ENCODE measurements around the gene INSC.

The INSC gene

DNA sequence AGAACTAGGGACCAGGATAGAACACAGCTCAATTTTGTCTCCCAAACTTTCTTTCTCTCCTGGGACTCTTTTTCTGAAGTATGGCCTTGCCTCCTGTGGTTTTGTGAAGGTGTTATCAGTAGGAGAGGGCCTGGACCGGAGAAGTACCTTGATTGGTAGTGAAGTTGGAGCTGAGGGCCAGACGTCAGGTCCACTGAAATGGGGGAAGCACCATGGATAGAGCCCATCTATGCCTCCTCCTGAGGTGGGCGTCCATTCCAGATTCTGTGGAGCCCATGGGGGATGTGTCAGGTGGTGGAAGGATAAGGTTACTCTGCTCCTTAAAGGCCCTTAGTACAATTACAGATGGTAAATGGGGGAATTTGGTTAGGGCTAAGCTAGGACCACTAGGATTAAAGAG is 109.7 kb downstream of the INSC start:
- DNase-seq, result no peak

DNA sequence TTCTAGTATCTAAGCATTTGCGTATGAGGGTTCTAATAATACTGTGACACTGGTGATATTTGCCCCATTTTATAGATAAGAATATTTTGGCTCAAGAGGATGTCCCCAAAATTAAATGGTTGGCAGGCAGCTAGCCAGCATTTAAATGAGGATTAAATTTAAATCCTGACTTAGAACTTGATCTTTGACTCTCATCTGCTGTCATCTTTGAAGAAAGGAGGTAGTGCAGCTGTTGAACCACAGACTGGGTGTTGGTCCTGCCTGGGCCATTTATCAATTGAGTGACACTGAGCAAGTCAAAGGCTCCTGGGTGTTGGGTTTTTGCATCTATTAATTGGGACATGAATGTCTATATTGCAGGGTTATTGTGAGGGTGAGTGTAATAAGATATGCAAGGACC is 112.3 kb downstream of the INSC start:
- no peak for DNase-seq

DNA sequence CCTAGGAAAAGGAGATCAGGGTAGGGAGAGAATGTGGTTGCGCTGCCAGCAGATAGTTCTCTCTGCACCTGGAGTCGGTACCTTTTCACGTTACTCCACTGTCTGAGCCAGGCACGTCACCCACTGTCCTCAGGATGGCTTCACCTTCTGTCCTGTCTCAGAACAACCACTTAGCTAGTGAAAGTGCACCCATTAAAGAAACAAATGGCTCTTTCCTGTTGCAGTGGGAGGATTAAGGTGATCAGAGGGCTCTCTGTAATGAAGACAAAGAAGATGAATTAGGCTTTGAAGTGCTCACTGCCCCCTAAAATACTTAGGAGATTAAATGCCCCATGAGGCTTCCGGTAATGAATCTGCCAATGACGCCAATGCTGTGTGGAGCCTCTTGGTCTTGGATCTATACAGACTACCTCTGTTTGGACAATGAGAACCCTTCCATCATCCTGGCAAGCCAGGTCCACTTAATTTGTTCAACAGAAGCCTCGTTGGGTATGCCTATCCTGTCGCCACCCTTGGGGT is 113.7 kb downstream of the INSC start:
- no peak for DNase-seq

DNA sequence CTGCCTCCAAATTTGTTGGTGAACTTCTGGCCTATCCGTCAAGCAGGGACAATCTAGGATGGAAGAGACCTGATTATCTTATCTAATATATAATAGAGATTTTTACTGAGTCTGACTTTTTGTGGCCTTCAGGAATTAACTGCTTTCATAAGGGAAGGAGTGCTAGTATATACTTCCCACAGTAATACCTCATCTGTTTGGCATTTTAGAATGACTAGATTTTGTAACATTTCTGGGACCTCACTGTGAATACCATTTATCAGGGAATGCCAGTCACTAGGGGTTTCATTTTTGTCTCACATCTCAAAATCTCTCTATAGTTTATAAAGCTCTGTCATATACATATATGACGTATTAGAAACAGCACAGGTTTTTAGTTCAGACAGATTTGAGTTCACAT is 114.3 kb downstream of the INSC start:
- no peak for DNase-seq

DNA sequence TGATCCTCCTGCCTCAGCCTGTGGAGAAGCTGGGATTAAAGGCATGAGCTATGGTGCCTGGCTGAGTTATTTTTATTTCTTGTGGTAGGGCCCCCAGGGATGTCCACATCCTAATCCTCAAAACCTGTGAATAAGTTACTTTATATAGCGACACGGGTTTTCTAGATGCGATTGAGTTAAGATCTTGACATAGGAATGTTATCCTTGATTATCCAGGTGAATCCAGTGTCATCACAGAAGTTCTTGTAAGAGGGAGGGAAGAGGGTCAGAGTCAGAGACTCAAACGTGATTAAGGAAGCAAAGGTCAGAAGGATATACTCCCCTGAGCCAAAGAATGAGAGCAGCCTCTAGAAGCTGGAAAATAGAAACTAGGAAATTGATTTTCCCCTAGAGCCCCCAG is 117.8 kb downstream of the INSC start:
- no peak for DNase-seq

DNA sequence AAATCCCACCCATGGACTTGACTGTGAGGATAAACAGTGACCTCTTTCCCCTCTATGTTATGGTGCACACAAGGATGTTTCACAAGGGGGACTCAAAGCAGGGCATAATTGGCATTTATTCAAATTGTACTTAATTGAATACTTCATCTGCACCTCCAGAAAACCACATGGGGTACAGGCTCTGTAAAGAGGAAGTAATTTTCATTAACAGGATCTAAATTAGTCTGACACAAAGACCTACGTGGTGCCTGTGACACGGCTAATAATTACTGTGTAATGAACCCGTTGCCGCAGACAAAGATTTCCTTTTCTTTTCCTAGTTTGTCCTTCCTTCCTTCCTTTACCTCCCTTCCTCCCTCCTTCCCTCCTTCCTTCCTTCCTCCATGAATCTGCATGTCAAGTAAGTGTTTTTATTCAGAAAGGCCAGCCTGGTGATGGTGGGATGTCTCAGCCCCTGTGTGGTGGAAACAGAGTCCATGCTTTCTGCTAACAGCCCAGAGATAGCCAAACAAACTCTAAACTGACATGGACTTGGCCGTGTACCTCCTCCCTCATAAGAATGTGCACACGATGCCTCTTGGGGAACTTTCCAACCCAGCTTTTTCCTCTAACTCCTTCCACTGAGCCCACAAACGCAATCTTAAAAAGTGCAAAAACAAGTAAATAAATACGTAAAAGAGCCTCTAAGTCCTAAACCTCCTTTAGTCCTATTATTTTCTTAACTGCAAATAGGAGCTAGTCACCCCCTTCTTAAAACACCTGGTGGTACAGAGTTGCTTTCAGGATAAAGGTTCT is 118.8 kb downstream of the INSC start:
- DNase-seq, result no peak

DNA sequence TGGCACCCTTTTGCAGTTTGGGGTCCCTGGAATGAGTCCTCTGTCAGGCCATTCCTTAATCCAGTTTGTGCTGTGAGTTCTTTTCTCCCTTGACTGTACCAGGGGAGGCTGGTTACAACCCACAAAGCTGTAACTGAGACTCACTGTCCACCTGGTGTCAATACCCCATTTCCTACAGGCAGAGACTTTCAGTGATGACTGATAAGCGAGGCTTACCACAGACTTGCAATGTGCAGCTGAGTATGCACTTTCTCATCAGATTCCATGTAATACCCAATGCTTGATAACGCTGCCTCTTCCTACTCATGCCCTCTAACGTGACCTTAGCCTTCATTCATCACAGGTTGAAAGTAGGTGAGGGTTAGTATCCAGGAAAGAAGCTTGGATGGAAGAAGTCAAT is 120.1 kb downstream of the INSC start:
- no peak for DNase-seq

DNA sequence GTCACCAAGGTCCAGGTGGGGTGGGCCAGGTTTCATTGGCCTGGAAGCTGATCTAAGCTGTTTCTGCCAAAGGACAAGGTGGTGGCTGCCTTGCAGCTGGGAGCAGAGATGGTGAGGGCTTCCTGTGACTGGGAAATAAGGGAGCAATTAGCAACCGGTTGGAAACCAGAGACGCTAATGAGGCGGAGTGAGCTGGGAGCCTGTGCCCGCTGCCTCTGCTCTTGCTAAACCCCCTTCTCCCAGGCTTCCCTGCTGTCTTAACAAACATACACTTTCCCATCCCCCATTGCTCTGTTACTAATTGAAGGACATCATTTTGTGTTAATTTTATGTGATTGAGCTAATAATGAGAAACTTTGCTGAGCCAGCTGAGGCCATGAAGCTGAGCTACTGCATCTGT is 121.8 kb downstream of the INSC start:
- DNase-seq, result no peak

DNA sequence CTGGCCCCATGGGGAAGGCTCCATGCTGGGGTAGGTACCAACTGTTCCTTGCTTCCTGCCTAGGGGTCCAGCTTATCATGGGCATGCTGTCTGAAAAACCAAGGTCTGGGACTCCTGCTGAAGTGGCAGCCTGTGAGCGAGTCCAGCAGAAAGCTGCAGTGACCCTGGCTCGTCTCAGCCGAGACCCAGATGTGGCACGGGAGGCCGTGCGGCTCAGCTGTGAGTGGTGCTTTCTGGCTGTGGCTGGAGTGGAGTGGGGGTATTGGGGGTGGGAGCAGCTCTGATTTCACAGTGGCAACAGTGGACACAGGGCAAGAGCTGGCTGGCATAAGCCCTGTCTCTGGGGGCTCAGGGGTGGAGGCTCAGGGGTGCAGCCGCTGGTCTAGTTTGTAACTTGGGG is 124.1 kb downstream of the INSC start:
- DNase-seq, result no peak

DNA sequence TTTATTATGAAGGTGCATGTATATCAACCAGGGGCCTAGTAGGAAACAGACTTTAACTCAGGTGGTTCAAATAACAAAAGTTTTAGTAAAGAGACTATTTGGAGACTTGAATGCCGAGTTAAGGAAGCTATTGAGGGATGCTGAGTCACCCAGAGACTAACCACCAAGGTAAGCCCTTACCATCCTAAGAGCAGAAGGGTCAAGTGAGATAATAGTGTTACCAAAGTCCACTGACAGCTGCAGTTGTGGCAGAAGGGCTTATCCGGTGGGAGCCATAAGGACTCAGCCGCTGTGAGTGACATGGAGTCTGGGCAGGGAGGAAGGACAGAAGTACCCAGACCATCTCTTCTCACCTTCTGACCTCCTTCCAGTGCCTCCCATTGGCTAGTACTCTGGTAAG is 134.0 kb downstream of the INSC start:
- DNase-seq, result no peak

DNA sequence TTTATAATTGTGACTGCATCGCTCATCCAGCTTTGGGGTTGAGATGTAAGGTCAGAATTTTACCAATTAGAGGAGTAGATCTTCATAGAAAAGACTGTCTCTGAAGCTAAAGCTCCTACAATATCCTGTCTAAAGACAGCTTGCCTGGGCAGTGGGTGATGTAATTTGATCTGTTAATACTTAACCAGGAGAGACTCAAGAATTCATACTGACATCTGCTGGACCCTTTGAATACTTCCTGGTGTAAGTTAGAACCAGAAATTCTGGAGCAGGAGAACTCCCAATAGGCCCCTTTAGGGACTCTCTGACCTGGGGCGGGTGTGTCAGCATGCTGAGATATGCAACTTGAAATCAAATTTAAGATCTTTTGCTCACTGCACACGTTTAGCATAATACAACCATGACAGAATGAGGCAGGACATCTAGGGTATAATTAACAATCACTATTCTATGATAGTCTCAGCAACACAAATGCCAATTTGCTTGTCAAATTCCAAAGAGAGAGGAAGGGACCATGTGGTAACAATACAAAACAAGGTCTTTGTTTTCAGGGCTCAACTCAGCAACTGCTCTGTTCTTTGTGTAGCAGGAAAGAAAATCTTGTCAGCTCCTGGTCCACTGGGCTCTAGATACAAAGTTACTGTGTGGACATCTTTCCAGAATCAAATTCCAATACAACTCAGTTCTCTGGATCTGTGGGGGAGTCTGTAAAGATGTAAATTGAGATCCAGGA is 143.9 kb downstream of the INSC start:
- DNase-seq, result no peak

DNA sequence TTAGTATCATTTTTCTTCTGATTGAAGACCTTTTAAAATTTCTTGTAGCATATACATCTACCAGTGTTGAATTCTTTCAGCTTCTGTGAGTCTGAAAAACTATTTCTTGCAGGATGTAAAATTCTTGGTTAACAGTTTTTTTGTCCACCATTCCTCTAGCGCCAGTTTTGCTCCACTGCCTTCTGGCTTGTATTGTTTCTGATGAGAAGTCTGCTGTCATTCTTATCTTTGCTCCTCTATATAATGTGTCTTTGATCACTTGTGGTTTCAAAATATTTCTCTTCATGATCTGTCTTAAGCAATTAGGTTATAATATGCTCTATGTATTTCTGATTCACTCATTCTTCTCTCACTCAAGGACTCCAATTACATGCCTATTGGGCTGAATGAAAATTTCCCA is 152.3 kb downstream of the INSC start:
- DNase-seq, result no peak

DNA sequence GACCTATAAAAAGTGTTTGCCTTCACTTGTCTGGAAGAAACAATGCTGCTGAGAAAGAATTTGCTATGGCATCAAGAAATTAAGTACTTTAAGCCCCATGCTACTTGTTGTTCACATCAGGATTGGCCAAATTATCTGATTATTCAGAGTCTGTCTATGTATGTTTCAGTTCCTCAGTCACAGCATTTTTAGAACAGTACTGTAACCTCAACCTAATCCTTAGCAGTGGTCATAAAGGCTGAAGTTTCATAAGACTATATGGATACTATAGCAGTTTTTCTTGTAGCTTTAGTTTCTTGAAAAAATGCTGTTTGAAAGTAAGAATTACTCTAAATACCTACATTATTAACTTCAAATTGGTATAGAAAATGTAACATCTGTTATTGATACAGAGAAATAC is 153.9 kb downstream of the INSC start:
- DNase-seq, result no peak

DNA sequence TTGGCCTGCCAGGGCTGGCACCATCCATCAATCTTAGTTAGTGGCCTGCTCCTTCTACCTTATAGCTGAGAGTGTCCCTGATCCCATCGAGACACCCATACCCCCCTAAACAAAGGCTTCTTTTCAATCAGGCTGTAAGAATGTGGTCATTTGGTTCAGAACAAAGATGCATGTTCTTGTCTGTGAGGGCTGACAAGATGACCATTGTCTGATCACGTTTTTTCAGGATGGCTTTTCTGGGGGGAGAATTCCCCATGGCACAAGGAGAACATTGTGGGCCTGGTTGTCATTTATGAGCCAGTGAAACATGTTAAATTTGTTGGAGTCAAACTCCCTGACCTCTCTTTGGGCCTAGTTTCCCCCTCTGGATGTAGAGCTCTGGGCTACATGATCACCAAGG is 160.4 kb downstream of the INSC start:
- no peak for DNase-seq

DNA sequence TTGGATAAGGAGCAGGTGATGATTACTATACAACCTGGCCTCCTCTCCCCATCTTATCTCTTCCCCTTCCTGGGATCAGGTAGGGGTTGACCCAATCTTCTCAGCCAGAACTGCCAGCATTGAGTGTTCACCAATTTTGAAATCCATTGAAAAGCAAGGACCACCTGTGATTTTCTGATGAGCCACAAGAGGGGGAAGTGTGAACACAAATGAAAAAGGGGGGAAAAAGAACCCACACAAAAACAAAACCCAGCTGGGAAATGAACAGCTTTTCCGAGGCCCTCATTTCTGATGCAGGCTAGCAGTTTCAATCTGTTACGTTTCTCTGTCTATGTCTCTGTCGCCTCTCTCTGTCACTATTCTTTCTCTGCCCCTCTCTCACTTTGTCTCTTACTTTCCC is 161.9 kb downstream of the INSC start:
- DNase-seq, result no peak

DNA sequence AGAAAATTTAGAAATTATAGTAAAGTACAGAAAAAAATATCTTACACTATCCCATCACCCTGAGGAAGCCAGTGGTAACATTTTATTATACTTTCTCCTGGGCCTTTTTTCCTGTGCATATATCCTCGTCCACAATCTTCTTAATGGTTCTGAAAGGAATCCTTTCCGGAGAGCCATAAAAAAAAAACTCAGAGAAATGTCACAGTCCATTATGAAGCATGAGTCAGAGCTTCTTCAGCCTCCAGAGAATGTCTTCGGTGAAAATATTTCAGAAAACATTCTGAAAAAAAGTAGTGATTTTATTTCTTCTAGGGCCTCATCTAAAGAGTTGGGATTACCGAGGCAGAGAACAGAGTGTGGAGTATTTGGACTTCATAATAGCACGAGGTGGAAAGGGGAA is 163.4 kb downstream of the INSC start:
- no peak for DNase-seq

DNA sequence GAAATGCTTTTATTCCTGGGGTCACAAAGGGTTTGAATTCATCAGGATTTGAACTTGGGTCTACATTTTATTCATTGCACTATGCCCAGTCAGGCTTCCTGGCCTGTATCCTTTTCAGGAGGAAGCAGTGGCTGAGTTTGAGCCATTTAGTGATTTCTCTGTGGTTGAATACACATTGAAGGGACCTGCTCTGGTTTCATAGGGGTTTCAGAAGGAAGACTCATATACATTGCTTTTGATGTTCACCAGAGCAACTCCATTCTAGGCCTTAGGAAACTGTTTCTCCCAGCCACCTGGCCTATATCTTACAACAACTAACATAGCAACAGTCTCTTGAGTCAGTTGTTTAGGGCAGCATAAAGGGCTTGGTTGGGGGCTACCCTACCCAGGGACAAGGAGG is 165.7 kb downstream of the INSC start:
- DNase-seq, result no peak

DNA sequence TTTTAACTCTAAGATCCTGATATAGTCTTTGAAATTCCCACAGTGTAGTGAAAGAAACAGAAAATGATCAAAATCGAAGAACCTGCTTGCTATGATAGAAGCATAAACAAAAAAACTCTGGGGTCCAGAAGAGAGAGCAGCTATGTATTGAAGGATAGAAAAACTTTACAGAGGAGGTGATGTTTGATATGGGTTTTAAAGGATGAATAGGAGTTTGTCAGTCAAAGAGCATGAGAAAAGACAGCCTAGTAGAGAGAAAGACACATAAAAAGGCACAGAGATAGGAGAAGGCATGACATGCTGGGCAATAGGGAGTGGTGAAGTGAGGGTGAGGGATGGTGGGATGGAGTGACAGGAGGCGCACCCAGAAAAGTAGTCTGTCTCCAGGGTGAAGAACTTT is 168.0 kb downstream of the INSC start:
- no peak for DNase-seq

DNA sequence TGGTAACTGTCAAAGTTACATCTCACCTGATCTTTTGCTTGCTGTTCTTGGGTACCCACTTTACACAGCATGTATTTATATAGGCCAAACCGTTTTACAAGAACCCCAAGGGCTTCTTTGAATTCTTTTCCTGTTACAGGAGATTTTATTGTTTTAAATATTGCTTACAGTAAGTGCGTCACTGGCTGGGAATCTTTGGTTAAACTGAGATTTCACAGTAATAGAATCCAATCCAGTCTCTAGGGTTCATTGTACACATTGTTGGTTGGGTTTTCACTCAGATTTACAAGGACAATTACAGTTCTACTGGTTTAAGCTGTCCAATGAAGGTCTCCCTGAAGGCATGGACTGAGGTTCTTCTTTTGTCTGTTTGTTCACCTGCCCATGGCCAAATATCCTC is 171.7 kb downstream of the INSC start:
- DNase-seq, result no peak

DNA sequence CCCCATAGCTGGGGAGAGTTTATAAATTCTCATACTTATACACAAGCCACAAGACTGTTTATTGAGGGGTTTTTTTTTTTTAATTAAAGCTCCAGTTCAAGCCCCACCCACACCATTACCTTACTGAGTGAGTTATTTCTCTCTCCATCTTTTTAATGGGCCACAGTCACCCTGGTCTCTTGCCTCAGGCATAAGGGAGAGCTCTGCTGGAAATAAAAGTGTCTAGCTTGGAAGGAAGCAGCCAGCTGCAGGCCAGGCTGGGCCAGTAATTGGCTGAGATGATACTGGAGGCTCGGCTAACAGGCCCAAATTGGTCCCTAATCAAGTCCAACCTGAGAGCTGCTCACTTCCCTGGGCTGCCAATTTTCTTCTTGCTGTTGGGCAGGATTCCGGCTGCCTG is 174.1 kb downstream of the INSC start:
- DNase-seq, result no peak

DNA sequence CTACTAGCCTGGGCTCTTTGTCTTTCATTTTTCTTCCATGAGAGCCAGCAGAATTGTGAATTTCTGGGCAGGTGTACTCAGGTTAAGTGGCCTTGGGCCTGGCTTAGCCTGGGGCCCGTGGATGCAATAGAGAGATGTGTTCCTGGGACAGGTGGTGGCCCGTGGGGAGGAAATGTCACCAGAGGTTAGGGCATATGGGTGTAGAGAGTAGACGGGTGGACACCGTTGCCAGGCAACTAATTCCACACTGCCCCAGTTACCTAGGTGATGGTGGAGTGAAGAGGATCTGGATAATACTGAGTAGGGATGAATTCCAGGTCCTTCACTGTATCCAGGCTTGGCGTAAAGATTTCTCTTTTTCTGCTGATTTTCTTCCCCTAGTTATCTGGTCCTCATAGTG is 175.0 kb downstream of the INSC start:
- no peak for DNase-seq

DNA sequence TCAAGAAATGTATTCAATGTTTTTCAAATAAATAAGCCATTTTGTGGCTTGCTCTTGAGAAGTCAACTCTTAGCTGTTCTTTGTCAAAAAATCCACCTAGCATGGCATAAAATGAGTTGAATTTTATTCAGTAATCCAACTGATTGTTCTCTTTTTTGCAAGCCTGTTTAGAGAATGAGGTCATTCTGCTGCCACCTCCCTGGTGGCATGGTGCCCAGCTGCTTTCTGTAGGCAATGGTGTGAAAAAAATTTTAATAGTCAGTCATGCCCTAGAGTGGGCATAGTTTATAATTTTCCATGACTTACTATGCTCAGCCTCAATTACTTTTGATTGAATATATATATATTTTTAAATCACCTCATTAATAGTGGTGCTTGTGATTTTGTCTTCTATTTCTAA is 177.2 kb downstream of the INSC start:
- DNase-seq, result no peak

DNA sequence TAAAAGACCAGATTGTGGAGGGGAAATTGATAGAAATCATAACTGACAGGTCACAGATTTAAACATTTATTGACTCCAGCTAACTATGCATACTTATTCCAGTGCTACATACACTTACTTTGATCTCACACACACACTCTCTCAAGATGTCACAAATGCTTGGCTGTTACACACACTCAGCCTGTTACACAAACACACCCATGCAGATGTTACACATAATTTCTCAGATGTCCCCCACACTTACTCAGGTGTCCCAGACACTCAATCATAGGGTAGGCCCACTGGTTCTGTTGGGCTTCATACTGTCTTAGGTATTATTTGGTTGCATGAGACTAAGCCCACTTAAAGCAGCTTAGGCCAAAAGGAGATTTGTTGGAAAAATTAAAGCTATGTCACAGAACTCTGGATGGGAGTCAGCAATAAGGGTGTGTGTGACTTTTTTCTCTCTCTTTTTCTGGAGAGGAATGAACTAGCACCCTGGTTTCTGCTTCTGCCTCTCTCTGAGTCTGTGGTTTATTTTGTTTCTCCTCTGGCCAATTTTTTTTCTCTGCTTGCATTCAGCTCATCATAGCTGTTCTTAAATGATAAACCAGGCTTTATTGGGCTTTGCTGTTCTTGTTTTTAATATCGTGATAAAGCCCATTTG is 179.4 kb downstream of the INSC start:
- DNase-seq, result no peak

DNA sequence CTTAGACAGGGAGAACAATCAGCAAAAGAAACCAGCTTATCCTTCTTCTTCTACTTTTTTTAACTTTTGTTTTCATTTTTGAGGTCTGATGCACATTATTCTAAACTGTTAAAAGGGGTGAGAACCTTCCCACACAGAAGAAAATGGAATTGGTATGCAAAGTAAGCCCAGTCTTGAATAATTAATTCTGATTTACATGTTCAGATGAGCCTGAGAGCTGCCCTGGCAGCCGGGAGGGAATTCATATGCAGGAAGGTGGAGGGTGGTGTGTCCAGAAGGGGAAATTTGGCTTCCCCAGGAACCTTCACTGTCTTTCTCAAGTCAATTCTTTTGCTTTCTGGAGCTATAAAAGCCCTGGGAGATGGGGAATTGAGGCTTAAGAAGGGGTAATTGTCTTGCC is 181.0 kb downstream of the INSC start:
- DNase-seq, result no peak
